H1 (cell line): ENCODE results near the gene SMOC2. TPM values are rescaled to one million over a fixed set of nuclear protein-coding genes. Genes with fewer than 3 reads are reported as not detected.
"Not testable (repeated sequence)": the region's sequence is repeated elsewhere in the genome, so short reads cannot be mapped to it uniquely, and the experiment has no call there.

Source experiments
- CTCF ChIA-PET: fragments of 300-600 bp; sonication (Branson Sonifier 250); formaldehyde crosslinking; loops from one replicate; lab custom pipeline; 2021; ENCODE audit not compliant: partially characterized antibody; lab: Charles Lee
- POLR2A ChIA-PET: fragments of 300-600 bp; sonication (Branson Sonifier 250); formaldehyde crosslinking; loops from one replicate; lab custom pipeline; 2021; ENCODE audit warnings: inconsistent platforms; ENCODE audit not compliant: partially characterized antibody; lab: Charles Lee
- DNase-seq, 2 experiments: peaks; one replicate each; pipeline versions ENCODE4 v3.0.0 to v3.0.0-alpha.2; 2010 to 2022; ENCODE audit warnings: low spot score in 2 of 2, low read depth in 1 of 2, mixed read lengths in 1 of 2
- FAIRE-seq: peaks from 2 replicates; lab custom pipeline; 2011; peaks lifted over from hg19 to GRCh38; lab: Jason Lieb, UNC
- H2AFZ ChIP-seq: 2 replicates; pipeline ENCODE4 v1.8.1; 2012; ENCODE audit warnings: low read length, inconsistent platforms
- H2AK5ac ChIP-seq: 2 replicates; pipeline ENCODE4 v1.6.1; 2013; ENCODE audit warnings: low read depth, low read length
- H2BK120ac ChIP-seq: replicated peaks from 2 replicates; pipeline ENCODE3; 2013; ENCODE audit warnings: low read depth, low read length, inconsistent platforms
- H2BK12ac ChIP-seq: 2 replicates; pipeline ENCODE4 v1.6.1; 2013; ENCODE audit warnings: low read depth, low read length
- H2BK15ac ChIP-seq: 2 replicates; pipeline ENCODE4 v1.6.1; 2013; ENCODE audit warnings: low read length
- H2BK20ac ChIP-seq: 2 replicates; pipeline ENCODE4 v1.6.1; 2013; ENCODE audit warnings: low read length
- H2BK5ac ChIP-seq: 2 replicates; pipeline ENCODE4 v1.6.1; 2013; ENCODE audit warnings: low read depth, low read length
- H3K14ac ChIP-seq: 2 replicates; pipeline ENCODE4 v1.6.1; 2013; ENCODE audit warnings: inconsistent platforms; ENCODE audit not compliant: insufficient read length
- H3K18ac ChIP-seq: 2 replicates; pipeline ENCODE4 v1.6.1; 2013; ENCODE audit warnings: low read length; ENCODE audit errors: extremely low read depth
- H3K23ac ChIP-seq: 2 replicates; pipeline ENCODE4 v1.6.1; 2013; ENCODE audit warnings: inconsistent platforms; ENCODE audit not compliant: insufficient read length
- H3K23me2 ChIP-seq: 2 replicates; pipeline ENCODE4 v1.6.1; 2013; ENCODE audit warnings: low read depth, low read length
- H3K27ac ChIP-seq: 2 replicates; pipeline ENCODE4 v1.6.1; 2011; ENCODE audit warnings: low read depth, low read length, inconsistent platforms
- H3K27me3 ChIP-seq, 4 experiments: replicated peaks in 1 of 4; 1 replicate in 1 of 4; 2 replicates in 3 of 4; pipeline versions ENCODE4 v1.6.1 to v1.8.1; 2011 to 2013; ENCODE audit warnings: low read length in 3 of 4, mild to moderate bottlenecking in 3 of 4, inconsistent platforms in 2 of 4, mixed read lengths in 2 of 4, moderate library complexity in 1 of 4; ENCODE audit not compliant: control insufficient read depth in 3 of 4, insufficient read depth in 3 of 4; ENCODE audit errors: extremely low read depth in 1 of 4
- H3K36me3 ChIP-seq, 4 experiments: 2 replicates each; pipeline versions ENCODE4 v1.6.1 to v1.8.1; 2011 to 2013; ENCODE audit warnings: mild to moderate bottlenecking in 4 of 4, low read length in 3 of 4, moderate library complexity in 2 of 4, control low read depth in 1 of 4, inconsistent platforms in 1 of 4; ENCODE audit not compliant: insufficient read depth in 4 of 4, control insufficient read depth in 2 of 4
- H3K4ac ChIP-seq: replicated peaks from 2 replicates; pipeline ENCODE3; 2013; ENCODE audit warnings: low read length, low read depth, mixed read lengths, inconsistent platforms; ENCODE audit not compliant: insufficient read length
- H3K4me1 ChIP-seq, 4 experiments: replicated peaks in 1 of 4; 1 replicate in 1 of 4; 2 replicates in 3 of 4; pipeline versions ENCODE4 v1.6.1 to v1.8.1; 2011 to 2013; ENCODE audit warnings: low read length in 3 of 4, inconsistent platforms in 2 of 4, mixed read lengths in 1 of 4; ENCODE audit not compliant: insufficient read depth in 4 of 4, control insufficient read depth in 3 of 4
- H3K4me2 ChIP-seq, 2 experiments: 2 replicates each; pipeline versions ENCODE4 v1.6.1 to v1.8.1; 2011 to 2013; ENCODE audit warnings: low read depth in 2 of 2, low read length in 2 of 2, control low read depth in 1 of 2, inconsistent platforms in 1 of 2, mild to moderate bottlenecking in 1 of 2; ENCODE audit not compliant: insufficient read depth in 1 of 2
- H3K4me3 ChIP-seq, 4 experiments: fragments of 200-600, 300-600 bp in 1 of 4; sonication (generic), shearing (Covaris generic), sonication (Bioruptor Twin) in 1 of 4; 2 replicates each; pipeline versions ENCODE4 v1.5.1 to v1.8.1; 2011 to 2016; ENCODE audit warnings: low read length in 4 of 4, low read depth in 3 of 4, control low read depth in 2 of 4, inconsistent platforms in 2 of 4, mild to moderate bottlenecking in 2 of 4, mixed read lengths in 1 of 4, moderate library complexity in 1 of 4; ENCODE audit not compliant: insufficient read depth in 2 of 4; ENCODE audit errors: extremely low read depth in 1 of 4
- H3K56ac ChIP-seq: replicated peaks from 2 replicates; pipeline ENCODE3; 2013; ENCODE audit warnings: low read depth, mild to moderate bottlenecking, mixed read lengths, low read length, inconsistent platforms; ENCODE audit not compliant: insufficient read length
- H3K79me1 ChIP-seq: 2 replicates; pipeline ENCODE4 v1.6.1; 2013; ENCODE audit warnings: low read depth, low read length, control low read depth
- H3K79me2 ChIP-seq, 2 experiments: 2 replicates each; pipeline versions ENCODE4 v1.6.1 to v1.8.1; 2012 to 2013; ENCODE audit warnings: low read length in 2 of 2, mild to moderate bottlenecking in 2 of 2, inconsistent platforms in 1 of 2; ENCODE audit not compliant: insufficient read depth in 2 of 2, control insufficient read depth in 1 of 2
- H3K9ac ChIP-seq, 4 experiments: replicated peaks in 1 of 4; 1 replicate in 1 of 4; 2 replicates in 3 of 4; pipeline versions ENCODE4 v1.6.1 to v1.8.1; 2011 to 2013; ENCODE audit warnings: low read depth in 3 of 4, low read length in 3 of 4, control low read depth in 2 of 4, mild to moderate bottlenecking in 2 of 4, moderate library complexity in 2 of 4, inconsistent platforms in 1 of 4; ENCODE audit errors: extremely low read depth in 1 of 4
- H3K9me3 ChIP-seq, 2 experiments: 2 replicates each; pipeline versions ENCODE4 v1.6.1 to v1.8.1; 2012 to 2013; ENCODE audit warnings: mild to moderate bottlenecking in 2 of 2, moderate library complexity in 2 of 2, control low read depth in 1 of 2, inconsistent platforms in 1 of 2, low read depth in 1 of 2, low read length in 1 of 2, mixed read lengths in 1 of 2; ENCODE audit not compliant: insufficient read depth in 2 of 2
- H4K20me1 ChIP-seq, 2 experiments: replicated peaks in 1 of 2; 2 replicates each; pipeline versions ENCODE3 to v1.8.1; 2011 to 2013; ENCODE audit warnings: inconsistent platforms in 2 of 2, low read length in 2 of 2, mild to moderate bottlenecking in 1 of 2; ENCODE audit not compliant: insufficient read depth in 2 of 2, control insufficient read depth in 1 of 2
- H4K5ac ChIP-seq: 2 replicates; pipeline ENCODE4 v1.6.1; 2013; ENCODE audit warnings: low read length, low read depth, mixed read lengths, inconsistent platforms; ENCODE audit not compliant: insufficient read length
- H4K8ac ChIP-seq: 2 replicates; pipeline ENCODE4 v1.8.0; 2013; ENCODE audit warnings: mild to moderate bottlenecking, moderate library complexity, low read length, inconsistent platforms; ENCODE audit not compliant: insufficient read depth; ENCODE audit errors: extremely low read depth
- H4K91ac ChIP-seq: replicated peaks from 2 replicates; pipeline ENCODE3; 2013; ENCODE audit warnings: low read length, mixed read lengths, inconsistent platforms; ENCODE audit not compliant: insufficient read length
- WGBS, 2 experiments: shearing (Covaris generic) in 1 of 2; methylation state at CpG; one replicate each; pipeline versions ENCODE4 v1.1.6 to v1.1.7; 2013 to 2015; ENCODE audit warnings: low lambda C conversion rate in 2 of 2, mixed read lengths in 2 of 2, inconsistent platforms in 1 of 2, low coverage in 1 of 2, missing lambda C conversion rate in 1 of 2; ENCODE audit not compliant: insufficient replicate concordance in 2 of 2, insufficient coverage in 1 of 2, insufficient read length in 1 of 2; ENCODE audit errors: extremely low coverage in 1 of 2, missing lambda C conversion rate in 1 of 2; 5-methylcytosine and 5-hydroxymethylcytosine counted together
- polyA plus RNA-seq, 7 experiments: library from polyadenylated mRNA; depleted of rRNA in 3 of 7; stranded (reverse) in 5 of 7; unstranded in 2 of 7; fragments of >200 nt in 5 of 7; fragments of 200-250 nt in 2 of 7; gene quantifications; 1 replicate in 5 of 7; 2 replicates in 1 of 7; 4 replicates in 1 of 7; pipeline versions ENCODE4 v1.2.1 to v1.2.3, GENCODE V29; 2011 to 2013; ENCODE audit warnings: missing spikeins in 2 of 7, mixed read lengths in 2 of 7
- total RNA-seq: library from RNA; stranded (reverse); fragmentation: NEBNext Ultra II Directional; extraction: Animal tissue kit (Norgen Biotek cat#: 25700); gene quantifications from 2 replicates; pipeline ENCODE4 v1.2.1, GENCODE V29; 2021

Gene SMOC2
- total and polyA plus RNA-seq, 2 of the 8 experiments (the other 6 are each of a cell fraction or from before 2014, with no cell fraction given): 7.7 to 8.5 TPM

DNA sequence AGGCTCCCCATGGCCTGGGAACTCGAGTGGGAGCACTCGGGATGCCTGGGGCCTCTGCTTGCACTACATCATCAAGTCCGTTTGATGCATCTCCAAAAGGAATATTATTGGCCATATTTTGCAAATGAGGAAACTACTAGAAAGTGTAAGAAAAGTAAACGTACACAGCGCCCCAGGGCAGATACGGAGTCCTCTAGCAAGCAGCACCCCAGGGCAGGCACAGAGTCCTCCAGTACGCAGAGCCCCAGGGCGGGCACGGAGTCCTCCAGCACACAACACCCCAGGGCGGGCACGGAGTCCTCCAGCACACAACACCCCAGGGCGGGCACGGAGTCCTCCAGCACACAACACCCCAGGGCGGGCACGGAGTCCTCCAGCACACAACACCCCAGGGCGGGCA is 264.3 kb downstream of the SMOC2 start:
- DNase-seq, H2BK15ac ChIP-seq, H2BK20ac ChIP-seq, H2BK12ac ChIP-seq, H3K4me3 ChIP-seq, H4K91ac ChIP-seq, H4K20me1 ChIP-seq, H2AFZ ChIP-seq, FAIRE-seq, H3K56ac ChIP-seq, H3K4me1 ChIP-seq, H3K14ac ChIP-seq, H3K9me3 ChIP-seq, POLR2A ChIA-PET, H3K18ac ChIP-seq, H2BK120ac ChIP-seq, H3K79me2 ChIP-seq, H4K5ac ChIP-seq, H3K9ac ChIP-seq, H3K23ac ChIP-seq, H4K8ac ChIP-seq, H3K27ac ChIP-seq, H3K4ac ChIP-seq, H3K23me2 ChIP-seq, H3K4me2 ChIP-seq, H2BK5ac ChIP-seq, H3K36me3 ChIP-seq, H2AK5ac ChIP-seq, H3K27me3 ChIP-seq, H3K79me1 ChIP-seq: not testable (repeated sequence)
- CTCF ChIA-PET: interaction anchor here (1.6 kb wide), 1 partner anchor 8 kb away, joined by 7 read pairs; no protein-coding TSS in a partner anchor
- WGBS, 2 experiments: 97% methylated on average over 9 of the region's 16 CpGs; no CpG with 5 or more reads in 1 of the 2 experiments
